ENCODE results near the gene PTGES. TPM values are rescaled to one million over a fixed set of nuclear protein-coding genes. Genes with fewer than 3 reads are reported as not detected.

The PTGES gene
- polyA plus RNA-seq, 1 donor = 4.3 TPM

DNA sequence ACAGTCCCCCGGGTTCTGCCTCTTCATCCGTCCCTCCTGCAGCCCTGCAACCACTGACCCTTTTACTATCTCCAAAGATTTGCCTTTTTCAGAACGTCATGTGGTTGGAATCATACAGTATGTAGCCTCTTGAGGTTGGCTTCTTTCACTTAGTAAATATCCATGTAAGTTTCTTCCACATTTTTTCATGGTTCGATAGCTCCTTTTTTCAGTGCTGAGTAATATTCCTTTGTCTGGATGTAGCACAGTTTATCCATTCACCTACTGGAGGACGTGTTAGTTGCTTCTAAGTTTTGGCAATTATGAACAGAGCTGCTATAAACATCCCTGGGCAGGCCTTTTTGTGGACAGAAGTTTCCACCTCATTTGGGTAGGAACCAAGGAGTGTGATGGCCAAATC, 60.3 kb downstream of the PTGES start:
- no peak for DNase-seq

Other genes with a start within 250 kb of the PTGES start
- 0.30 TPM for gene C9orf50, start 131.9 kb downstream of the PTGES start, polyA plus RNA-seq (ENCODE audit: insufficient read length)
- gene NTMT1, start 126.9 kb downstream of the PTGES start, polyA plus RNA-seq (ENCODE audit: insufficient read length) = 26.3 TPM
- gene ASB6, start 110.9 kb downstream of the PTGES start, polyA plus RNA-seq (ENCODE audit: insufficient read length) = 16.4 TPM
- gene PRRX2, start 87.4 kb downstream of the PTGES start, polyA plus RNA-seq (ENCODE audit: insufficient read length) = 0.52 TPM
- 21.8 TPM for gene TOR1B, start 50.1 kb upstream of the PTGES start, polyA plus RNA-seq (ENCODE audit: insufficient read length)
- 46.4 TPM for gene TOR1A, start 71.1 kb upstream of the PTGES start, polyA plus RNA-seq (ENCODE audit: insufficient read length)
- gene C9orf78, start 82.2 kb upstream of the PTGES start, polyA plus RNA-seq (ENCODE audit: insufficient read length) = 79.5 TPM
- 18.3 TPM for gene USP20, start 82.4 kb upstream of the PTGES start, polyA plus RNA-seq (ENCODE audit: insufficient read length)